ENCODE results near the gene CASZ1. TPM values are rescaled to one million over a fixed set of nuclear protein-coding genes. Genes with fewer than 3 reads are reported as not detected.

CASZ1 gene
- total RNA-seq, 4 donors from 2014 or later, result 21.9 to 60.2 (median 29.6) TPM

DNA sequence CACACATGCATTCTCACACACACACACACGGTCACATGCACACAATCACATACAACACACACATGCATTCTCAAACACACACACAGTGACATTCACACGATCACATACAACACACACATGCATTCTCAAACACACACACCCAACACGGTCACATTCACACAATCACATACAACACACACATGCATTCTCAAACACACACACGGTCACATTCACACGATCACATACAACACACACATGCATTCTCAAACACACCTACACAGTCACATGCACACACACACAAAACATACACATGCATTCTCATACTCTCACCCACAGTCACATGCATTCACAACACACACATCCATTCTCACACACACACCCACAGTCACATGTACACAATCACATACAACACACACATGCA lies 135.0 kb downstream of the CASZ1 start:
- Histone ChIP-seq H3K4me1 (peaks cover 38 to 84% (median 74%) of the 10 kb centered on the region in 4 donors), H3K9me3 (no peaks in the 10 kb centered on the region), H3K27ac (replicated peaks in 1 of 4) (peak overlapping the region in 1 of 4 donors; percentile 62), H3K27me3 (no peaks in the 10 kb centered on the region), H3K4me3 (no peak overlapping the region), H3K36me3 (peaks cover 9 to 64% (median 30%) of the 10 kb centered on the region in 4 donors)
- TF ChIP-seq EP300 (IDR thresholded peaks at IDR 0.05), result no peak
- TF ChIP-seq, protein P1, sequence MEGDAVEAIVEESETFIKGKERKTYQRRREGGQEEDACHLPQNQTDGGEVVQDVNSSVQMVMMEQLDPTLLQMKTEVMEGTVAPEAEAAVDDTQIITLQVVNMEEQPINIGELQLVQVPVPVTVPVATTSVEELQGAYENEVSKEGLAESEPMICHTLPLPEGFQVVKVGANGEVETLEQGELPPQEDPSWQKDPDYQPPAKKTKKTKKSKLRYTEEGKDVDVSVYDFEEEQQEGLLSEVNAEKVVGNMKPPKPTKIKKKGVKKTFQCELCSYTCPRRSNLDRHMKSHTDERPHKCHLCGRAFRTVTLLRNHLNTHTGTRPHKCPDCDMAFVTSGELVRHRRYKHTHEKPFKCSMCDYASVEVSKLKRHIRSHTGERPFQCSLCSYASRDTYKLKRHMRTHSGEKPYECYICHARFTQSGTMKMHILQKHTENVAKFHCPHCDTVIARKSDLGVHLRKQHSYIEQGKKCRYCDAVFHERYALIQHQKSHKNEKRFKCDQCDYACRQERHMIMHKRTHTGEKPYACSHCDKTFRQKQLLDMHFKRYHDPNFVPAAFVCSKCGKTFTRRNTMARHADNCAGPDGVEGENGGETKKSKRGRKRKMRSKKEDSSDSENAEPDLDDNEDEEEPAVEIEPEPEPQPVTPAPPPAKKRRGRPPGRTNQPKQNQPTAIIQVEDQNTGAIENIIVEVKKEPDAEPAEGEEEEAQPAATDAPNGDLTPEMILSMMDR (IDR thresholded peaks at IDR 0.05), result no peak
- no peak for TF ChIP-seq POLR2AphosphoS5 (IDR thresholded peaks at IDR 0.05)
- no peak for TF ChIP-seq POLR2A (IDR thresholded peaks at IDR 0.05; ENCODE audit: low read depth)
- intact Hi-C loops (cut with DNase I), result no loop called here
- no peak for DNase-seq (ENCODE audit: extremely low spot score)
- WGBS, result 89% methylated on average over 5 of the region's 5 CpGs

- WGBS, result 91% methylated on average over 34 of the region's 52 CpGs
- DNase-seq (ENCODE audit: extremely low spot score), result no peak
- peaks cover 25 to 84% (median 74%) of the 10 kb centered on the region in 4 donors for H3K4me1 ChIP-seq
- TF ChIP-seq EP300 (IDR thresholded peaks at IDR 0.05) (no peak), POLR2AphosphoS5 (IDR thresholded peaks at IDR 0.05) (no peak), POLR2A (IDR thresholded peaks at IDR 0.05; ENCODE audit: low read depth) (no peak)
- TF ChIP-seq, protein P1 (IDR thresholded peaks at IDR 0.05), result no peak
- H3K4me3 ChIP-seq, result no peak overlapping the region
- H3K36me3 ChIP-seq, result peaks cover 9 to 75% (median 25%) of the 10 kb centered on the region in 4 donors
- no peaks in the 10 kb centered on the region for H3K27me3 ChIP-seq
- H3K9me3 ChIP-seq, result no peaks in the 10 kb centered on the region
- H3K27ac ChIP-seq (replicated peaks in 1 of 4), result peak overlapping the region in 3 of 4 donors; percentile 2 to 87 (median 85)
- intact Hi-C loops (cut with DNase I), result no loop called here
These were observed 136.6 kb downstream of the CASZ1 start for GRCh38 chr1:10659646-10660540.

DNA sequence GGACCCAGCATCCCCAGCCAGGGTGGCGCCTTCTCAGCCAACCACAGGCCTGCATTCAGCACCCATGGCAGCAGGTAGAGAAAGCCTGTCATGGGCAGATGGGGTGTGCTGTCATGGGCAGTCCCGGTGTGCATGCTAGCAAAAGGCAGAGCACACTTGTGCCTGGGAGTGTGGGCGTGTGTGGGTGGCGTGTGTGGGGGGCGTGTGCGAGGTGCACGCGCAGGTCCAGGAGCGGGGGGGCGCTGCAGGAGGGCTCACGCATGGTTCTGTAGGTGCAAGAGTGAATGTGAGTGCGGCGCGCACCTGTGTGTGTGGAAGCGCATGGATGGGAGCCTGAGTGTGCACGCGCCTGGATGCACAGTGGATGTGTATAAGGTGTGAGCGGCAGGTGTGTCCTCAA lies 137.2 kb downstream of the CASZ1 start:
- peak overlapping the region; percentile 81 to 87 (median 86) for H3K27ac ChIP-seq (replicated peaks in 1 of 4)
- H3K27me3 ChIP-seq, result no peaks in the 10 kb centered on the region
- WGBS, result 96% methylated on average over 17 of the region's 18 CpGs
- intact Hi-C loops (cut with DNase I), result no loop called here
- H3K4me1 ChIP-seq, result peaks cover 20 to 84% (median 74%) of the 10 kb centered on the region in 4 donors
- H3K9me3 ChIP-seq, result no peaks in the 10 kb centered on the region
- no peak for TF ChIP-seq POLR2A (IDR thresholded peaks at IDR 0.05; ENCODE audit: low read depth)
- no peak for TF ChIP-seq POLR2AphosphoS5 (IDR thresholded peaks at IDR 0.05)
- TF ChIP-seq, protein P1 (IDR thresholded peaks at IDR 0.05), result no peak
- TF ChIP-seq EP300 (IDR thresholded peaks at IDR 0.05), result no peak
- no peak for DNase-seq (ENCODE audit: extremely low spot score)
- no peak overlapping the region for H3K4me3 ChIP-seq
- H3K36me3 ChIP-seq, result peaks cover 9 to 75% (median 21%) of the 10 kb centered on the region in 4 donors

DNA sequence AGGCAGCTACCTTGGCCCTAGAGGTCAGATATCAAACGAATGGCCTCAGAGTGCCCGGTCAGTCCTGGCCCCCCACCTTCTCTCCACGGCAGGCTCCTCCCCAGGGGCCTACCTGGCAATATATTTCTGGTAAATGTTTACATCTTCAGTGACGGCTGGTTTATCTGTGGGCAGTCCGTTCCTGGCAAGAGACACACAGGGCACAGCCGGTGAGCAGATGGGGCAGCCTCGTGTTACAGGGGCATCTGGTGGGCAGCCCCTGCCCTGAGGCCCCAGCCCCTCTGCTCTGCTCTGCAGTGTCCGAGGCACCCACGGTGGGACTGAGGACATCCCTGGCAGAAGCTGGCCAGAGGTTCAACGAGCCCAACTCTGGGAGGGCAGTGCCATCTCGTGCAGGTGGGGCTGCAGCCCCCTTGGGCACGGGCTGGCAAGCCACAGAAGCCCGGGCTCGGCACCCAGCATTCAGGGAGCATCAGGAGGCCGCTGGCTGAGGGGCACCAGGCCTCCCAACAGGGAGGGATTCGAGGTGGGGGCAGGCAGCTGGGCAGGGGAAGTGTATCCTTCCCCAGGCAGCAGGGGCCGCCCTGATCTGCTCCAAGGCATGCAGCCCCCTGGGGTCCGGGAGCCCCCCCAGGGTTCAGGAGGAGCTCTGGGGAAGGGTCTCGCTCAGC lies 137.9 kb downstream of the CASZ1 start:
- intact Hi-C loops (cut with DNase I), result no loop called here
- H3K27ac ChIP-seq (replicated peaks in 1 of 4), result peak overlapping the region; percentile 81 to 87 (median 86)
- peaks cover 13 to 84% (median 74%) of the 10 kb centered on the region in 4 donors for H3K4me1 ChIP-seq
- WGBS, result 55% methylated on average over 4 of the region's 19 CpGs
- no peak for TF ChIP-seq EP300 (IDR thresholded peaks at IDR 0.05)
- TF ChIP-seq, protein P1 (IDR thresholded peaks at IDR 0.05), result no peak
- no peak for TF ChIP-seq POLR2A (IDR thresholded peaks at IDR 0.05; ENCODE audit: low read depth)
- no peak for TF ChIP-seq POLR2AphosphoS5 (IDR thresholded peaks at IDR 0.05)
- no peaks in the 10 kb centered on the region for H3K9me3 ChIP-seq
- DNase-seq (ENCODE audit: extremely low spot score), result no peak
- peaks cover 13 to 77% (median 27%) of the 10 kb centered on the region in 4 donors for H3K36me3 ChIP-seq
- no peaks in the 10 kb centered on the region for H3K27me3 ChIP-seq
- no peak overlapping the region for H3K4me3 ChIP-seq
